Heart right ventricle (tissue), 16 donors: ENCODE data around the gene TSFM. TPM values are rescaled to one million over a fixed set of nuclear protein-coding genes. Genes with fewer than 3 reads are reported as not detected.
A peak's percentile ranks its signal among the peaks of the same experiment; 100 is the strongest.

Experiments
- ATAC-seq, 8 donors: fragments of 200-7000 bp; cut with Tn5 transposase; one replicate each; pipeline ENCODE4 v1.9.1; 2020; ENCODE audit warnings: mild to moderate bottlenecking in 8 of 8, moderate library complexity in 8 of 8, moderate number of reproducible peaks in 1 of 8
- DNase-seq, 2 donors: peaks; one replicate each; pipeline ENCODE4 v3.0.0-alpha.2; 2020
- H3K27ac ChIP-seq, 10 donors: fragments of 200-600 bp; sonication (generic) in 2 of 10; one replicate each; pipeline versions ENCODE4 v1.5.0 to v1.8.0; 2020 to 2022; ENCODE audit warnings: mild to moderate bottlenecking in 3 of 10
- H3K27me3 ChIP-seq, 7 donors: fragments of 200-600 bp; one replicate each; pipeline ENCODE4 v1.8.0; 2021 to 2022; ENCODE audit warnings: mild to moderate bottlenecking in 2 of 7
- H3K36me3 ChIP-seq, 9 donors: fragments of 200-600 bp; sonication (generic) in 1 of 9; one replicate each; pipeline versions ENCODE4 v1.5.0 to v1.8.0; 2020 to 2022; ENCODE audit warnings: mild to moderate bottlenecking in 2 of 9
- H3K4me1 ChIP-seq, 9 donors: fragments of 200-600 bp; sonication (generic) in 1 of 9; one replicate each; pipeline versions ENCODE4 v1.5.0 to v1.8.0; 2020 to 2022; ENCODE audit warnings: mild to moderate bottlenecking in 4 of 9
- H3K4me3 ChIP-seq, 10 donors: fragments of 200-600 bp; sonication (generic) in 2 of 10; one replicate each; pipeline versions ENCODE4 v1.5.0 to v1.8.0; 2020 to 2022; ENCODE audit warnings: mild to moderate bottlenecking in 7 of 10, moderate library complexity in 2 of 10
- H3K9me3 ChIP-seq, 11 donors: fragments of 200-600 bp in 10 of 11; sonication (generic) in 2 of 11; one replicate each; pipeline versions ENCODE4 v1.5.0 to v1.8.0; 2013 to 2022; ENCODE audit warnings: mild to moderate bottlenecking in 2 of 11, control low read depth in 1 of 11, moderate library complexity in 1 of 11
- WGBS, 2 donors: extraction: QIAGEN DNeasy Blood & Tissue Kit; methylation state at CpG; one replicate each; pipeline ENCODE4 v1.1.7; 2013; ENCODE audit warnings: inconsistent platforms in 1 of 2; 5-methylcytosine and 5-hydroxymethylcytosine counted together
- intact Hi-C, 10 donors: fragments of 100-400 bp; cut with DNase I; formaldehyde crosslinking; loops; one replicate each; pipeline versions ENCODE4 v1.11.1 to v1.14.2; 2022
- polyA plus RNA-seq, 2 donors: library from polyadenylated mRNA; stranded (reverse); fragments of 200-250 nt; gene quantifications; one replicate each; pipeline ENCODE4 v1.2.3, GENCODE V29; 2013
- total RNA-seq, 10 donors: library from RNA; stranded (reverse); fragmentation: NEBNext Ultra II Directional in 3 of 10; extraction: Animal tissue kit (Norgen Biotek cat#: 25700) in 3 of 10; gene quantifications; one replicate each; pipeline versions ENCODE4 v1.2.1 to v1.2.4, GENCODE V29; 2021 to 2023
- TF ChIP-seq, protein P1 (sequence below), 9 donors: fragments of 200-600 bp; sonication (generic) in 2 of 9; IDR thresholded peaks; one replicate each; pipeline versions ENCODE4 v1.5.0 to v1.8.0; 2021 to 2022; ENCODE audit warnings: antibody characterized with exemption in 9 of 9, mild to moderate bottlenecking in 5 of 9, moderate library complexity in 1 of 9
- donor health status: Arrhythmogenic right ventricular cardiomyopathy.
- donor health status: ischemic (EF 13 %, LVEDD 7.1; RV severe dilation, severe dysfunction).
- donor health status: healthy with polysubstance abuse.
- donor health status: DM: no; HTN: yes; CAD: no.
- donor health status: DM: no; HTN: no; CAD: no.
- donor health status: ischemic (EF 25% LVEDD 6.9; RV normal size, moderate dysfunction).
- donor health status: ischemic (EF 25% LVEDD 5.7; RV mildly dilated, moderate dysfunction).
- donor health status: healthy.
- donor health status: DM: yes; HTN: yes; CAD: no.
- donor health status: Ischemic cardiomyopathy.
- donor health status: ischemic (EF 35%, LVEDD 5.7; RV mildly dilated, moderate dysfunction).
- donor health status: nonischemic (EF 11% LVEDD 7.7; RV severe dilation, severe dysfunction).
- donor health status: DM: yes; HTN: yes; CAD: no.
- donor health status: PGD.
- donor health status: ischemic (EF 29% LVEDD 5.4; RV normal size, mild dysfunction).
- donor health status: nonischemic (EF 23%, LVEDD 6.1; RV moderate dilation, normal function).

The TSFM gene
- total and polyA plus RNA-seq, 12 donors: 22.9 to 70.6 (median 52.6) TPM

DNA sequence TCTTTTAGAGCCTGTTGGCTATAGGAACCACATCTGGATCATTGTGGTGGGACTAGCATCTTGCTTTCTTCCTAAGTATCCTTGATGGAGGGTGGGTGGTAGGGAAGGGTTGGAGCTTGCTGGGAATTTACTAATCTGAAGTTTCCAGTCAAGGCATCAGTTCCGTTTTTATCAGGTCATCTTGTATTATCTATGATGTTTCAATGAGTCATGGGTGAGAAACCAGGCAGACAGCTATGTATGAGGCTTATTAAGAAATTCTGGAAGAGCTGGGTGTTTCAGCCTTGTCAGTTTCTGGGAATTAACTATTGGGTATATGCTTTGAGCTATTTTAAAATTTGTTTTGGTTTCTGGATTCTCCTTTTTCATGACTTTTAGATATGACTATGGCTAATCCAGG lies 11.3 kb downstream of the TSFM start:
- peaks cover 0 to 100% (median 60%) of the 10 kb centered on the region in 9 donors for H3K36me3 ChIP-seq

DNA sequence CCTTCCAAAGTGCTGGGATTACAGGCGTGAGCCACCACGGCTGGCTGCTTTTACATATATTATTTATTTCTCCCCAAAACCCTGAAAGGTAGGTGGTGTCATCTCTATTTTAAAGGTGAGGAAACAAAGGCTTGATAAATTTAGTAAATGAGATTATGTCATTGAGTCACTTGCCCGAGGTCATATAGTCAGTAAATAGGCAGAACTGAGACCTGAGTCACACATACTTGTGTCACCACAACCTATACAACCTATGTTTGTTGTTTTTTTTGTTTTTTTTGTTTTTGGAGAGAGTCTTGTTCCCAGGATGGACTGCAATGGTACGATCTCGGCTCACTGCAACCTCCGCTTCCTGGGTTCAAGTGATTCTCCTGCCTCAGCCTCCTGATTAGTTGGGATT lies 12.8 kb downstream of the TSFM start:
- intact Hi-C loops: no loop called here
- Histone ChIP-seq H3K4me3 (no peak overlapping the region), H3K9me3 (no peaks in the 10 kb centered on the region), H3K27me3 (no peaks in the 10 kb centered on the region), H3K4me1 (peaks cover 0 to 26% (median 0%) of the 10 kb centered on the region in 9 donors), H3K36me3 (peaks cover 0 to 100% (median 65%) of the 10 kb centered on the region in 9 donors), H3K27ac (peak overlapping the region in 1 of 10 donors; percentile 67)
- DNase-seq (no peak), ATAC-seq (no peak)
- 91 to 92% methylated on average over 6 of the region's 6 CpGs for WGBS, 2 donors
- TF ChIP-seq, protein P1, sequence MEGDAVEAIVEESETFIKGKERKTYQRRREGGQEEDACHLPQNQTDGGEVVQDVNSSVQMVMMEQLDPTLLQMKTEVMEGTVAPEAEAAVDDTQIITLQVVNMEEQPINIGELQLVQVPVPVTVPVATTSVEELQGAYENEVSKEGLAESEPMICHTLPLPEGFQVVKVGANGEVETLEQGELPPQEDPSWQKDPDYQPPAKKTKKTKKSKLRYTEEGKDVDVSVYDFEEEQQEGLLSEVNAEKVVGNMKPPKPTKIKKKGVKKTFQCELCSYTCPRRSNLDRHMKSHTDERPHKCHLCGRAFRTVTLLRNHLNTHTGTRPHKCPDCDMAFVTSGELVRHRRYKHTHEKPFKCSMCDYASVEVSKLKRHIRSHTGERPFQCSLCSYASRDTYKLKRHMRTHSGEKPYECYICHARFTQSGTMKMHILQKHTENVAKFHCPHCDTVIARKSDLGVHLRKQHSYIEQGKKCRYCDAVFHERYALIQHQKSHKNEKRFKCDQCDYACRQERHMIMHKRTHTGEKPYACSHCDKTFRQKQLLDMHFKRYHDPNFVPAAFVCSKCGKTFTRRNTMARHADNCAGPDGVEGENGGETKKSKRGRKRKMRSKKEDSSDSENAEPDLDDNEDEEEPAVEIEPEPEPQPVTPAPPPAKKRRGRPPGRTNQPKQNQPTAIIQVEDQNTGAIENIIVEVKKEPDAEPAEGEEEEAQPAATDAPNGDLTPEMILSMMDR (IDR thresholded peaks at IDR 0.05): no peak

More for the DNA sequence above, 11.3 kb downstream of the TSFM start:
- WGBS, 2 donors: 49 to 58% methylated on average over 1 of the region's 1 CpG
- Histone ChIP-seq H3K27me3 (no peaks in the 10 kb centered on the region), H3K4me1 (peaks cover 0 to 26% (median 0%) of the 10 kb centered on the region in 9 donors), H3K9me3 (no peaks in the 10 kb centered on the region), H3K27ac (peak overlapping the region in 1 of 10 donors; percentile 67), H3K4me3 (no peak overlapping the region)
- TF ChIP-seq, protein P1 (IDR thresholded peaks at IDR 0.05): no peak
- peak in 1 of 8 donors; percentile 42 for ATAC-seq
- intact Hi-C loops: loop anchor here in 1 of 10 donors (2.0 kb wide), 1 partner anchor 63 kb away; no protein-coding TSS in a partner anchor
- no peak for DNase-seq

DNA sequence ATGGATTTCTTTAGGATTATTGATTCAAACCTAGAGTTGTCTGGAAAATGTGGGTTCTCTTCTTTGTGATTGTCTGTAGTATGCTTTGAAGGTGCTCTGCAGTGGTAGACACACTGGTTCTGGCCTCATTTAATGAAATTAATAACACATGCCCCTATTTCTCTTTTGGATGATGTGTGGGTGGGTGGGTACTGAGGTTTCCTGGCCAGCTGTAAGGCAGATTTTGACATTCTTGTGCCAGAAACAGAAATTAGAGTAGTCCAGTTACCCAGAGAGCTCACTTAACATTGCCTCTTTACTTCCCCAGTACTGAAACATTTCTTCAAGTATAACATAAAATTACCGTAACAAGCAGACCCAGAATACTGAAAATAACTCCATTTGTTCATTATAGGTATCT lies 14.4 kb downstream of the TSFM start:
- Histone ChIP-seq H3K27ac (no peak overlapping the region), H3K9me3 (no peaks in the 10 kb centered on the region), H3K27me3 (no peaks in the 10 kb centered on the region), H3K36me3 (peaks cover 0 to 100% (median 77%) of the 10 kb centered on the region in 9 donors), H3K4me1 (peaks cover 0 to 26% (median 0%) of the 10 kb centered on the region in 9 donors), H3K4me3 (no peak overlapping the region)
- WGBS, 2 donors: 98 to 100% methylated on average over 1 of the region's 1 CpG
- intact Hi-C loops: no loop called here
- DNase-seq (no peak), ATAC-seq (no peak)
- TF ChIP-seq, protein P1 (IDR thresholded peaks at IDR 0.05): no peak

DNA sequence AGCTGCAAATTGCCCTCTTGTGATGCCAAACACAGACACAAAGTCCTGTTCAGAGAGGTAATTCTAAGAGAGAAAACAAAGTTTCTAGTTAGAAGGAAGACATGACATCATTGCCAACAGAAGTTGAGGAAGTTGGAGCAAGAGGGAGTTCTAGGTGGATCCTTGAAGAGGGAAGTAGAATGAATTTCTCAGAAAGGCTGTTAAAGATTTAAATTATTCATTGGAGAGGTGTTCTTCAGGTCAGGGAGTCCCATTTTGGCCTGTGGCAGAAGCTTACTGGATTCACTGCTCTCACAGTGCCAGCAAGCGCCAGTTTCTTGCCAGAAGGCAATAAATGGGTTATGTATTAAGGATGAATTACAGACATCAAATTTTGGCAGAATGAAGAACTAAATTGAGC lies 15.3 kb downstream of the TSFM start:
- TF ChIP-seq, protein P1 (IDR thresholded peaks at IDR 0.05): no peak
- intact Hi-C loops: no loop called here
- peak overlapping the region in 2 of 10 donors; percentile 10 to 29 for H3K27ac ChIP-seq
- peaks cover 0 to 26% (median 0%) of the 10 kb centered on the region in 9 donors for H3K4me1 ChIP-seq
- WGBS, 2 donors: 95 to 96% methylated on average over 1 of the region's 1 CpG
- H3K36me3 ChIP-seq: peaks cover 0 to 100% (median 76%) of the 10 kb centered on the region in 9 donors
- no peaks in the 10 kb centered on the region for H3K9me3 ChIP-seq
- no peaks in the 10 kb centered on the region for H3K27me3 ChIP-seq
- H3K4me3 ChIP-seq: no peak overlapping the region
- DNase-seq (no peak), ATAC-seq (no peak)
